Dermis blood vessel endothelial cell (primary cell): ENCODE measurements around the gene ACTN2. TPM values are rescaled to one million over a fixed set of nuclear protein-coding genes. Genes with fewer than 3 reads are reported as not detected.

ENCODE experiments used
- DNase-seq: peaks from one replicate; pipeline ENCODE4 v3.0.0; 2010
- total RNA-seq: library from RNA; depleted of rRNA; stranded (reverse); fragments of >200 nt; gene quantifications from 2 replicates; pipeline ENCODE4 v1.2.3, GENCODE V29; 2014

Gene ACTN2
- total RNA-seq, 1 donor from 2014 or later: not detected

- DNase-seq: no peak
Observed at GRCh38 chr1:236785477-236785876, 99.2 kb downstream of the ACTN2 start.

GRCh38 chr1:236786453-236786852, 100.2 kb downstream of the ACTN2 start:
- no peak for DNase-seq

DNA sequence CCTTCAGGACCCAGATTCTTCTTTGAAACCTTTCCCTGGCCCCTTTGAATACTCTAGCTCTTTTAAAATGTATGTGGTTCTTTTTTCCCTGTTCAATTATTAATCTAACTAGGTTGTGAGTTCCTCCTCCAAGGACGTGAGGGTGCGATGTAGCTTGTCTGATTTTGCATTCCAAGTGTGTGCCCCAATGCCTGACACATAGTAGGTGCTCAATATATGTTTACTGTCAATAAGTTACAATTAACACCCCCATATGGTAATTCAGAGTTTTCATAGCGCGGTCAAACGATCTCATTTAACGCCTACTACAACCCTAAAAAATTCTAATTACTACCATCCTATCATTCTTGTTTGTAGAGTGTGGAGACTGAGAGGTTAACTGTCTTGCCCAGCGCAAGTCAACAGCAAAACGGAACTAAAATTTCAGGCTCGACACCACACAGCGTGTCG, 108.3 kb downstream of the ACTN2 start:
- no peak for DNase-seq

DNA sequence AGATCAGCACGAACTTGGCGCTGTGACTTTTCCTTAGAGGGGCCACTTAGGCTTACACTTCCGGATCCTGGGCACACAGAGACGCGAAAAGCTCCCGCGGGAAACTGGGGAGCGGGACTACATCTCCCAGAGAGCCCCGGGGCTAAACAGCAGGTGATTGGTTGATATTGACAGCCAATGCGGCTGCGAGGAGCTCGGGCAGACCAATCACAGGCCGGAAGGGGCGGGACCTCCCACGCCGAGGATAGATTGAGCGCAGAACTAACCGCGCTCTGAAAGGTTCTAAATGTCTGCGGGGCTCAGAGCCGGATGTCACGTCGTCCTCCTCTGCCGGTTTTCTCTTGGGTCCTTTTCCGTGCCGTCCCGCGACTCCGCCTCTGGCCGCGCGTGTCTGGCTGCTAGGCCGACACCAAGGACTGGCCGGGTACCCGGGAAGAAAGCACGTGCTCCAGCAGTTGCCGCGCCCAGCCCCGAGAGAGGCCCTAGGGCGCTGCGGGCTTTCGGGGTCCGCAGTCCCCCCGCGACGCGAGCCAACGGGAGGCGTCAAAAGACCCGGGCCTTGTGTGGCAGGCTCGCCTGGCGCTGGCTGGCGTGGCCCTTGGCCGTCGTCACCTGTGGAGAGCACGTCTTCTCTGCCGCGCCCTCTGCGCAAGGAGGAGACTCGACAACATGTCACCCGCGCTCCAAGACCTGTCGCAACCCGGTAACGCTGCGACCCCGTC, 108.9 kb downstream of the ACTN2 start, which contains the start of gene MTR:
Gene MTR (plus strand): TSS at position 258 of the 722 bp plus-strand sequence. CDS start 412 bp downstream, at position 670.
- DNase-seq: peak; percentile 97

DNA sequence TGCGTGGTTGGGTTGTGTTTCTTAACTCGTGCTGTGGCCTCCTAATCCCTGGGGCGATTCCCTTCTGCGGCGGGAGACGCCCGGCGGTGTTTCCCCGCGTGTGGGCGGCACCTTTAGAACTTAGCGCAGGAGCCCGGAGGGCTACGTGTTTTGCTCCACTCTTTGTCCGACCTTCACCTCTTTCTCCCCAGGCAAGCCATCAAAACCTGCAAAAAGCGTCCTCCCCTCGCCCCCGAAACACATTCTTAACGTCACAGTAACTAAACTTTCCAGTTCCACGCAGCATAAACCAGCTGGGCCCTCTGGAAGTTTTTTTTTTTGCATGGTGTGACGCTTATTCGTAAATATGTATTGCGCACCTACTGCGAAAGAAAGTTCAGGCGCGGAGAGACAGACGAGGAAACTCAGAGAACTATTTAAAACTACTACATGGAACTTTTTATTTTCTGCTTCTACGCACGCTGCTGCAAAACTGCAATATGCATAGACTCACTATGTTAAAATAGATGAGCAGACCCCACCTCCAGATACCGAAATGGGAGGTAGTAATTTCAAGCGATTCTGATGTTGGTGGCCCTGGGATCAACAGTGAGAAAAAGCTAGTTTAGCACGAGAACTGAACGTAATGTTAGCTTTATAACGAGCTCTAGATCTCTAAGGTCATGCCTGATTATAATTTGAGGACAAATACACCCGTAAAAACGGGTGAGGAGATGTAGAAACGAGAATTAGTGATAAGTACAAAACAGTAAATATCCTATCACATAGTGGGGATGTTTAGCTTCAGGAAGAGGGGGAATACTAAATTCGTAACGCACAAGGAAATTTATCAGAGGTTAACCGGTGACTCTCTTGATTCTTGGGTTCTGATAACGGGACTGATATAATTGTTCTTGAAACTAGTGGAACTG, 109.7 kb downstream of the ACTN2 start:
- peak; percentile 44 for DNase-seq

DNA sequence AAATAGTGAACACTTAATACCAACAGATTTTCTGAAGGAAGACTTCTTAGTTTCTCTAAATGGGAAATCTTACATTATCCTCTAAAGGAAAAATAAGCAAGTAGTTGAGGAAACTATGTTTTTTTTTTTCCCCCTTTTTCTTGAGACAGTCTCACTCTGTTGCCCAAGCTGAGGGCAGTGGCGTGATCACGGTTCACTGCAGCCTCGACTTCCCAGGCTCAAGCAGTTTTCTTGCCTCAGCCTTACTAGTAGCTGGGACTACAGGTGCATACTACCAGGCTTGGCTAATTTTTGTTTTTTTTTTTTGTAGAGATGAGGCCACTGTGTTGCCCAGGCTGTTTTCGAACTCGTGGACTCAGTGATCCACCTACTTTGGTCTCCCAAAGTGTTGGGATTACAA, 112.7 kb downstream of the ACTN2 start:
- DNase-seq: no peak

DNA sequence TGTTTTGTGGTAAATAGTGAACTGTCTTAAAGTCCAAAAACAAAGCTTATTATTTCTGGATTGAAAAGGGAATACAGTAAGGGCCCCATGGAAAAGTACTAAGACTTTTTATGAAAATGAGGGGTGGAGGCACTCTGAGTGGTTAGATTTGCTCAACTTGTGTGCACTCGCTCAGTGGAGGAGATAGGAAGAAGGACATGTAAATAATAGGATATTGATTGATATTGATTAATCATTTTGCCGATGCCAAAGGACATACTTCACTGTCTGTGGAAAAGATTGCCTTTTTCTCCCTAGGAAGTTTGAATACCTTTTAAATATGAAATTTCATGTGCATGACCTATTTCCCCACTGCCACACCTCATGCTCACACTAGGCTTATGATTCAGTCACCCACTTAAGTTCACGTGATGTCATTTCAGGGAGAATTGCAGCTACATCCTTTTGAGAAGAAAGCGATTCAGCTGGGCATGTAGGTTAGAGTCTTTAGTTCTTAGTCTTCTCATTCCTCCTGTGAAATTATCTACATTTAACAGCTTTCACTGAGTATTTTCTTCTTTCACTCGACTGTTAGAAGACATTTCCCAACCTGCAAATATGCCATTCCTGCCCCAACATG, 113.8 kb downstream of the ACTN2 start:
- no peak for DNase-seq

- no peak for DNase-seq
Observed at GRCh38 chr1:236800623-236801022, 114.3 kb downstream of the ACTN2 start.

- DNase-seq: no peak
Observed at GRCh38 chr1:236802264-236802663, 116.0 kb downstream of the ACTN2 start.

DNA sequence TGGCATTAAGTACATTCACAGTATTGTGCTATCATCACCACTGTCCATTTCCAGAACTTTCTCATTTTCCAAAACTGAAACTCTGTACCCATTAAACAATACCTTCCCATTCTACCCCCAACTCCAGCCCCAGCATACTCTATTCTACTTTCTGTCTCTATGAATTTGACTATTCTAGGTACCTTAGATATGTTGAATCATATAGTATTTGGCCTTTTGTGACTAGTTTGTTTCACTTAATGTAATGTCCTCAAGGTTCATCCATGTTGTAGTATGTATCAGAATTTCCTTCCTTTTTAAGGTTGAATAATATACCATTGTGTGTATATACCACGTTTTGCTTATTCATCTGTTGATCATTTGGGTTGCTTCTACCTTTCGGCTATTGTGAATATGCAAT, 120.3 kb downstream of the ACTN2 start:
- no peak for DNase-seq

- DNase-seq: no peak
Observed at GRCh38 chr1:236808005-236808404, 121.7 kb downstream of the ACTN2 start.

DNA sequence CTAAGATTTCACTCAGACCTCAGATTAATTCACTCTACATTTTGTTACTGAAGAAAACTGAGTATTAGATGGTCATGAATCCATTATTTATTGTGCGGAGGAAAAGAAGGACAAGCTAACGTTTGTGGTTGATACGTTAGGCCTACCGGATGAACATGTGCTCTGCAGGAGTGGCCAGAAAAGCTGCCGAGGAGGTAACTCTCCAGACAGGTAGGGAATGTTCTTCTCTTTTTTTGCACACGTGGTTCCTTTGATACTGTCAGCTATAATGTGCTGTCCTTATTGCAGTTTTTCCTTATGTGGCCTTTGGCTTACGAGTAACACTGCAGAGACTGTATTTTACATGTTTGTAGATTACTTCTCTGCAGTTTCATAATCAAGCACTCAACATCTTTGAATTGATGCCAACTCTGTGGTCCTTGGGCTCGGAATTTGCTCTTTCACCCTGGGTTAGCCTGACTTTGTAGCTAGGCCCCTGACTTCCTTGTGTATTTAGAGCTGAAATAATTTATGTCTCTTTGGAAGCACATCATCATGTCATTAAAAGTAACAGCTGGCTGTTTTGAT, 122.3 kb downstream of the ACTN2 start:
- no peak for DNase-seq

- DNase-seq: peak; percentile 9
Observed at GRCh38 chr1:236809148-236809547, 122.8 kb downstream of the ACTN2 start.

DNA sequence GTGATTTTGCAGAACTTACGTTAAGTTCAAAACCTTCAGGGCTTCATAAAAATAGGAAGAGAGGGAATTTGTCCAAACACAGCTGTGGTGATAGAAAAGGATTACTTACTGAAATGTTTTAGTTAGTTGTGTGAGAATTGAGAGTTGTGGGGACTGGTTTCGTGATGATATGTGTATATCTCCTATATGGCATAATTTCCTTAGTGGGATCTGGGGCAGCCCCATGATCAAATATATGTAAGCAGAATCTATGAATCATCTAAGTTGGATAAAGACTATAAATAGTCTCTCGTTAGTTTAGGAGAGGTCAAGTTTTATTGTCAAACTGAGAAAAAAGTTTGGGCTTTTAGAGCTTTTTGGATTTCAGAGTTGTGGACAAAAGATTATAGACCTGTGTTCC, 123.7 kb downstream of the ACTN2 start:
- DNase-seq: no peak

DNA sequence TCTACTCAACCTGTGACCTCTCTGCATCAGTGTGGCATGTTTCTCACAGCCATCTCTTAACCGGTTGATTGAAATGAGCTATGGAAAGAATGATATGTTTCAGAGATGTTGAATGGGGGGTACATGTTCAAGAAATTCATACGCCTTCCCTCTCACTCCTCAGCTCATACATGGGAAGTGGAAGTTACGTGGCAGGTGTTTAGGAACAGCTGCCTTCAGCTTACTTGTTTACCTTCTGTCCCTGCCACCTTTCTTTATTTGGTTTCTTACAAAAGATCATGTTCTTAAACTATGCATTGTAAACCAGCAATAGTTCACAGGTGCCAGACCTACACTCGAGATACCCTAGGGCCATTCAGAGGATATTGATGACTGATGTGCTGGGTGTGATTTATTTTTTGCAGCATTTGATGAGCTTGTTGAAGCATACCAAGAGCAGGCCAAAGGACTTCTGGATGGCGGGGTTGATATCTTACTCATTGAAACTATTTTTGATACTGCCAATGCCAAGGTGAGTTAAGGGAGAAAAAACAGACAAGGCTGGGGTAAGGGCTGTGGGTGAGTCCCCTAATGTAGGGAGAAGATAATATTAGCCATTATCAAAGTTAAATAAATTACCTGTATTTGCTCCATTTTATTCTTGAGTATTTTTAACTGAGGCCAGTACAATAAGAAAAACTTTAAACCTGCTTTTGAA, 126.2 kb downstream of the ACTN2 start:
- DNase-seq: no peak

Other genes with a start within 250 kb of the ACTN2 start
- gene LGALS8, start 162.5 kb upstream of the ACTN2 start, total RNA-seq: 132 and 140 TPM in 2 replicates
- gene HEATR1, start 82.0 kb upstream of the ACTN2 start, total RNA-seq: 39.3 and 44.3 TPM in 2 replicates
- 34.9 and 42.4 TPM in 2 replicates for gene MTR, start 108.8 kb downstream of the ACTN2 start, total RNA-seq